Right lobe of liver (tissue), 6 donors: Measurements from ENCODE around the gene CCDC90B. TPM values are rescaled to one million over a fixed set of nuclear protein-coding genes. Genes with fewer than 3 reads are reported as not detected.
A peak's percentile ranks its signal among the peaks of the same experiment; 100 is the strongest.

ENCODE experiments used
- ATAC-seq, 4 donors: fragments of 200-7000 bp; cut with Tn5 transposase; one replicate each; pipeline ENCODE4 v1.9.1; 2020; ENCODE audit warnings: mild to moderate bottlenecking in 4 of 4, moderate library complexity in 4 of 4
- DNase-seq, 3 donors: peaks; one replicate each; pipeline ENCODE4 v3.0.0-alpha.2; 2020
- H3K27ac ChIP-seq, 3 donors: fragments of 200-600 bp; one replicate each; pipeline ENCODE4 v1.8.0; 2022
- H3K27me3 ChIP-seq, 2 donors: fragments of 200-600 bp; one replicate each; pipeline ENCODE4 v1.8.0; 2022
- H3K36me3 ChIP-seq, 4 donors: fragments of 200-600 bp; sonication (generic) in 1 of 4; one replicate each; pipeline versions ENCODE4 v1.5.1 to v1.8.0; 2017 to 2022; ENCODE audit warnings: control low read depth in 1 of 4
- H3K4me1 ChIP-seq, 4 donors: fragments of 200-600 bp; sonication (generic) in 1 of 4; one replicate each; pipeline versions ENCODE4 v1.5.1 to v1.8.0; 2017 to 2022; ENCODE audit warnings: control low read depth in 1 of 4
- H3K4me3 ChIP-seq, 3 donors: fragments of 200-600 bp; one replicate each; pipeline ENCODE4 v1.8.0; 2022
- H3K9me3 ChIP-seq, 4 donors: fragments of 200-600 bp; sonication (generic) in 1 of 4; one replicate each; pipeline versions ENCODE4 v1.5.1 to v1.8.0; 2017 to 2022; ENCODE audit warnings: control low read depth in 1 of 4
- POLR2A ChIP-seq: fragments of 450-650 bp; IDR thresholded peaks from one replicate; pipeline ENCODE4 v1.6.1; 2017; ENCODE audit warnings: antibody characterized with exemption, mild to moderate bottlenecking
- WGBS: methylation state at CpG from one replicate; pipeline ENCODE4 v1.1.6; 2018; ENCODE audit warnings: low coverage, low lambda C conversion rate; ENCODE audit not compliant: insufficient coverage; ENCODE audit errors: missing lambda C conversion rate; 5-methylcytosine and 5-hydroxymethylcytosine counted together
- intact Hi-C, 2 donors: fragments of 100-400 bp; cut with DNase I; formaldehyde crosslinking; loops; one replicate each; pipeline versions ENCODE4 v1.11.2 to v1.14.1; 2022
- total RNA-seq, 6 experiments: library from RNA; depleted of rRNA in 2 of 6; stranded (reverse); fragments of >200 nt in 2 of 6; fragmentation: NEBNext Ultra II Directional in 3 of 6; extraction: Animal tissue kit (Norgen Biotek cat#: 25700) in 3 of 6; gene quantifications; one replicate each; pipeline versions ENCODE4 v1.1.0 to v1.2.4, GENCODE V29; 2016 to 2023
- TF ChIP-seq, protein P1 (sequence below), 4 donors: fragments of 200-600 bp in 3 of 4; fragments of 450-650 bp in 1 of 4; IDR thresholded peaks; one replicate each; pipeline versions ENCODE4 v1.5.1 to v1.8.0; 2016 to 2022; ENCODE audit warnings: antibody characterized with exemption in 4 of 4, mild to moderate bottlenecking in 2 of 4
- donor health status: DM: no; HTN: yes; CAD: no.
- donor health status: DM: no; HTN: no; CAD: no.
- donor health status: DM: no; HTN: no; CAD: no.
- donor health status: DM: no; HTN: yes; CAD: no.
- donor health status: DM: no; HTN: yes; CAD: no.

The CCDC90B gene
- total RNA-seq, 6 experiments from 2014 or later: 16.8 to 29.0 (median 18.1) TPM

- Histone ChIP-seq H3K27me3 (no peaks in the 10 kb centered on the region), H3K4me1 (peaks cover 0 to 31% (median 11%) of the 10 kb centered on the region in 4 donors), H3K27ac (peak overlapping the region in 2 of 3 donors; percentile 99), H3K9me3 (no peaks in the 10 kb centered on the region), H3K4me3 (peak overlapping the region; percentile 78 to 93 (median 91)), H3K36me3 (no peaks in the 10 kb centered on the region)
- TF ChIP-seq, protein P1, sequence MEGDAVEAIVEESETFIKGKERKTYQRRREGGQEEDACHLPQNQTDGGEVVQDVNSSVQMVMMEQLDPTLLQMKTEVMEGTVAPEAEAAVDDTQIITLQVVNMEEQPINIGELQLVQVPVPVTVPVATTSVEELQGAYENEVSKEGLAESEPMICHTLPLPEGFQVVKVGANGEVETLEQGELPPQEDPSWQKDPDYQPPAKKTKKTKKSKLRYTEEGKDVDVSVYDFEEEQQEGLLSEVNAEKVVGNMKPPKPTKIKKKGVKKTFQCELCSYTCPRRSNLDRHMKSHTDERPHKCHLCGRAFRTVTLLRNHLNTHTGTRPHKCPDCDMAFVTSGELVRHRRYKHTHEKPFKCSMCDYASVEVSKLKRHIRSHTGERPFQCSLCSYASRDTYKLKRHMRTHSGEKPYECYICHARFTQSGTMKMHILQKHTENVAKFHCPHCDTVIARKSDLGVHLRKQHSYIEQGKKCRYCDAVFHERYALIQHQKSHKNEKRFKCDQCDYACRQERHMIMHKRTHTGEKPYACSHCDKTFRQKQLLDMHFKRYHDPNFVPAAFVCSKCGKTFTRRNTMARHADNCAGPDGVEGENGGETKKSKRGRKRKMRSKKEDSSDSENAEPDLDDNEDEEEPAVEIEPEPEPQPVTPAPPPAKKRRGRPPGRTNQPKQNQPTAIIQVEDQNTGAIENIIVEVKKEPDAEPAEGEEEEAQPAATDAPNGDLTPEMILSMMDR (IDR thresholded peaks at IDR 0.05): no peak
- TF ChIP-seq POLR2A: no peak
- 15% methylated on average over 3 of the region's 3 CpGs for WGBS
- ATAC-seq: no peak
- intact Hi-C loops: no loop called here
- no peak for DNase-seq
These were observed 1.5 kb downstream of the CCDC90B start for GRCh38 chr11:83284501-83285150.

- Histone ChIP-seq H3K4me1 (peaks cover 0 to 31% (median 11%) of the 10 kb centered on the region in 4 donors), H3K27ac (peak overlapping the region in 2 of 3 donors; percentile 35 to 36), H3K27me3 (no peaks in the 10 kb centered on the region), H3K4me3 (peak overlapping the region in 1 of 3 donors; percentile 16), H3K9me3 (no peaks in the 10 kb centered on the region), H3K36me3 (peaks cover 0 to 15% (median 4%) of the 10 kb centered on the region in 4 donors)
- ATAC-seq (no peak), DNase-seq (no peak)
- no peak for TF ChIP-seq POLR2A
- TF ChIP-seq, protein P1 (IDR thresholded peaks at IDR 0.05): no peak
- intact Hi-C loops: no loop called here
- WGBS: 30% methylated on average over 4 of the region's 4 CpGs
These were observed 4.0 kb downstream of the CCDC90B start for GRCh38 chr11:83282084-83282716.

- peaks cover 0 to 26% (median 8%) of the 10 kb centered on the region in 4 donors for H3K36me3 ChIP-seq
- intact Hi-C loops: no loop called here
- no peaks in the 10 kb centered on the region for H3K27me3 ChIP-seq
- ATAC-seq: no peak
- no peak overlapping the region for H3K4me3 ChIP-seq
- DNase-seq: no peak
- H3K9me3 ChIP-seq: no peaks in the 10 kb centered on the region
- 33% methylated on average over 1 of the region's 1 CpG for WGBS
- TF ChIP-seq, protein P1 (IDR thresholded peaks at IDR 0.05): no peak
- TF ChIP-seq POLR2A: no peak
- H3K4me1 ChIP-seq: peaks cover 0 to 31% (median 11%) of the 10 kb centered on the region in 4 donors
- no peak overlapping the region for H3K27ac ChIP-seq
These were observed 5.9 kb downstream of the CCDC90B start for GRCh38 chr11:83280256-83280655.

DNA sequence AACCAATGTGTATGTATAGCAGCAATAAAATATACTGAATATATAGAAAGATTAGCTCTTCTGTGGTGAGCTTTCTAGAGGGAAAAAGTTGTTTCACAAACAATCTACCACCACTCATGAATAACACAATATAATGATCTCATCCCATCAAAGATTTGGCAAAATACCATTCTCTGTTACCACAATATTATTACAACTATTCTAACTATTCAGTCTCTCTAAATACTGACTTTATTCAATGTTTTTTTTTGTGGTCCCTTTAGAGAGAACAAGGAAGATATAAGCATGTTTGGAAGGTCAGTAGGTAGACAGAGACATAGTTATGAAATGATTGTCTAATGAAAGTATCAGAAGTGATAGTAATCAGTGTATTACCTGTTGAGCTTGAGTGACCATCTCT is 7.8 kb downstream of the CCDC90B start:
- Histone ChIP-seq H3K9me3 (no peaks in the 10 kb centered on the region), H3K36me3 (peaks cover 0 to 44% (median 13%) of the 10 kb centered on the region in 4 donors), H3K27ac (no peak overlapping the region), H3K4me1 (peaks cover 0 to 17% (median 6%) of the 10 kb centered on the region in 4 donors), H3K4me3 (no peak overlapping the region), H3K27me3 (no peaks in the 10 kb centered on the region)
- TF ChIP-seq POLR2A: no peak
- TF ChIP-seq, protein P1 (IDR thresholded peaks at IDR 0.05): no peak
- ATAC-seq: no peak
- intact Hi-C loops: no loop called here
- DNase-seq: no peak
